Breast epithelium (tissue), 4 donors: ENCODE results near the gene ELAVL4. TPM values are rescaled to one million over a fixed set of nuclear protein-coding genes. Genes with fewer than 3 reads are reported as not detected.

Experiments used
- DNase-seq, 2 donors: peaks; one replicate each; pipeline ENCODE4 v3.0.0-alpha.2; 2019; ENCODE audit warnings: low spot score in 2 of 2
- H3K27ac ChIP-seq, 2 donors: fragments of 200-600 bp; sonication (generic) in 1 of 2; one replicate each; pipeline ENCODE4 v1.5.1; 2016 to 2019; ENCODE audit warnings: mild to moderate bottlenecking in 1 of 2
- H3K27me3 ChIP-seq, 2 donors: fragments of 200-600 bp; sonication (generic) in 1 of 2; one replicate each; pipeline versions ENCODE4 v1.5.1 to v1.6.0; 2017 to 2019; ENCODE audit warnings: control low read depth in 1 of 2, mild to moderate bottlenecking in 1 of 2
- H3K36me3 ChIP-seq: fragments of 200-600 bp; one replicate; pipeline ENCODE4 v1.5.1; 2019
- H3K4me1 ChIP-seq, 2 donors: fragments of 200-600 bp; sonication (generic); one replicate each; pipeline ENCODE4 v1.5.1; 2016 to 2019; ENCODE audit warnings: control low read depth in 1 of 2
- H3K4me3 ChIP-seq, 3 donors: fragments of 200-600 bp; sonication (generic); 1 replicate in 2 of 3; 2 replicates in 1 of 3; pipeline ENCODE4 v1.5.1; 2016 to 2019; ENCODE audit warnings: mild to moderate bottlenecking in 3 of 3, moderate library complexity in 2 of 3
- H3K9me3 ChIP-seq, 2 donors: fragments of 200-600 bp; sonication (generic) in 1 of 2; one replicate each; pipeline ENCODE4 v1.5.1; 2016 to 2019; ENCODE audit warnings: control low read depth in 1 of 2
- CTCF ChIP-seq, 3 donors: fragments of 450-650 bp; IDR thresholded peaks; one replicate each; pipeline ENCODE4 v1.5.1; 2016 to 2017; ENCODE audit warnings: antibody characterized with exemption in 3 of 3, mild to moderate bottlenecking in 3 of 3, moderate library complexity in 3 of 3
- POLR2A ChIP-seq: fragments of 450-650 bp; IDR thresholded peaks from one replicate; pipeline ENCODE4 v1.6.1; 2016; ENCODE audit warnings: antibody characterized with exemption, mild to moderate bottlenecking, moderate library complexity
- POLR2AphosphoS5 ChIP-seq, 3 donors: sonication (generic); formaldehyde crosslinking; IDR thresholded peaks; one replicate each; pipeline ENCODE4 v1.6.1; 2017; ENCODE audit warnings: antibody characterized with exemption in 3 of 3
- intact Hi-C: fragments of 100-400 bp; cut with DNase I; formaldehyde crosslinking; loops from one replicate; pipeline ENCODE4 v1.15.1; 2023; ENCODE audit warnings: low total_unique reads
- total RNA-seq, 3 donors: library from RNA; depleted of rRNA; stranded (reverse); fragments of >200 nt; gene quantifications; one replicate each; pipeline ENCODE4 v1.1.0, GENCODE V29; 2016

ELAVL4 gene
- total RNA-seq, 3 donors from 2014 or later: not detected

GRCh38 chr1:50097791-50098190 lies 10.9 kb upstream of the ELAVL4 start:
- no peak overlapping the region for H3K27ac ChIP-seq

GRCh38 chr1:50098591-50099021 lies 10.1 kb upstream of the ELAVL4 start:
- intact Hi-C loops: no loop called here
- no peaks in the 10 kb centered on the region for H3K36me3 ChIP-seq
- H3K9me3 ChIP-seq: no peaks in the 10 kb centered on the region
- no peak overlapping the region for H3K27ac ChIP-seq
- no peak overlapping the region for H3K4me3 ChIP-seq
- peaks cover 0 to under 1% of the 10 kb centered on the region in 2 donors for H3K27me3 ChIP-seq
- DNase-seq: no peak
- H3K4me1 ChIP-seq: no peaks in the 10 kb centered on the region
- TF ChIP-seq CTCF (IDR thresholded peaks at IDR 0.05): no peak

More at GRCh38 chr1:50097791-50098190, 10.9 kb upstream of the ELAVL4 start:
- Histone ChIP-seq H3K27me3 (no peaks in the 10 kb centered on the region), H3K4me1 (no peaks in the 10 kb centered on the region), H3K36me3 (no peaks in the 10 kb centered on the region), H3K4me3 (no peak overlapping the region), H3K9me3 (no peaks in the 10 kb centered on the region)
- no peak for TF ChIP-seq POLR2AphosphoS5 (IDR thresholded peaks at IDR 0.05)
- TF ChIP-seq POLR2A: no peak
- no peak for TF ChIP-seq CTCF (IDR thresholded peaks at IDR 0.05)
- no peak for DNase-seq
- intact Hi-C loops: no loop called here

GRCh38 chr1:50099654-50100053 lies 9.1 kb upstream of the ELAVL4 start:
- H3K9me3 ChIP-seq: no peaks in the 10 kb centered on the region
- DNase-seq: no peak
- TF ChIP-seq POLR2A (no peak), CTCF (IDR thresholded peaks at IDR 0.05) (no peak), POLR2AphosphoS5 (IDR thresholded peaks at IDR 0.05) (no peak)
- H3K36me3 ChIP-seq: no peaks in the 10 kb centered on the region
- H3K27me3 ChIP-seq: peaks cover 0 to 6% of the 10 kb centered on the region in 2 donors
- no peak overlapping the region for H3K27ac ChIP-seq
- H3K4me1 ChIP-seq: no peaks in the 10 kb centered on the region
- no peak overlapping the region for H3K4me3 ChIP-seq
- intact Hi-C loops: no loop called here

GRCh38 chr1:50103615-50104081 lies 5.1 kb upstream of the ELAVL4 start:
- Histone ChIP-seq H3K27ac (no peak overlapping the region), H3K4me1 (no peaks in the 10 kb centered on the region), H3K27me3 (peaks cover 0 to 6% of the 10 kb centered on the region in 2 donors), H3K36me3 (no peaks in the 10 kb centered on the region), H3K4me3 (no peak overlapping the region), H3K9me3 (no peaks in the 10 kb centered on the region)
- DNase-seq: no peak
- TF ChIP-seq CTCF (IDR thresholded peaks at IDR 0.05) (no peak), POLR2AphosphoS5 (IDR thresholded peaks at IDR 0.05) (no peak), POLR2A (no peak)
- intact Hi-C loops: no loop called here

GRCh38 chr1:50105433-50105832 lies 3.3 kb upstream of the ELAVL4 start:
- Histone ChIP-seq H3K27ac (no peak overlapping the region), H3K4me3 (no peak overlapping the region), H3K9me3 (no peaks in the 10 kb centered on the region), H3K4me1 (no peaks in the 10 kb centered on the region), H3K27me3 (peaks cover 0 to 18% of the 10 kb centered on the region in 2 donors), H3K36me3 (no peaks in the 10 kb centered on the region)
- no peak for DNase-seq
- intact Hi-C loops: no loop called here
- no peak for TF ChIP-seq CTCF (IDR thresholded peaks at IDR 0.05)
- TF ChIP-seq POLR2AphosphoS5 (IDR thresholded peaks at IDR 0.05): no peak
- no peak for TF ChIP-seq POLR2A
